BLaER1 treated with 17β-estradiol and CSF1 and Interleukin-3, amounts not matched to agents 10 nM and 100 nM (cell line): Measurements from ENCODE around the gene ABCG2.

Source experiments
- H3K27ac ChIP-seq, 11 experiments: shearing (Covaris generic); formaldehyde crosslinking; 2 replicates each; pipeline ENCODE4 v1.8.1; 2022
- H3K27me3 ChIP-seq, 11 experiments: shearing (Covaris generic); formaldehyde crosslinking; 2 replicates each; pipeline ENCODE4 v1.8.1; 2022
- H3K36me3 ChIP-seq, 11 experiments: shearing (Covaris generic); formaldehyde crosslinking; 2 replicates each; pipeline ENCODE4 v1.8.1; 2022
- H3K4me1 ChIP-seq, 10 experiments: shearing (Covaris generic); formaldehyde crosslinking; 2 replicates each; pipeline ENCODE4 v1.8.1; 2022
- H3K4me2 ChIP-seq, 11 experiments: shearing (Covaris generic); formaldehyde crosslinking; 2 replicates each; pipeline ENCODE4 v1.8.1; 2022
- H3K4me3 ChIP-seq, 10 experiments: shearing (Covaris generic); formaldehyde crosslinking; 2 replicates each; pipeline ENCODE4 v1.8.1; 2022
- H3K9ac ChIP-seq, 11 experiments: shearing (Covaris generic); formaldehyde crosslinking; 2 replicates each; pipeline ENCODE4 v1.8.1; 2022
- H3K9me3 ChIP-seq, 11 experiments: shearing (Covaris generic); formaldehyde crosslinking; replicated peaks in 1 of 11; 2 replicates each; pipeline ENCODE4 v1.8.1; 2022
- H4K20me1 ChIP-seq, 11 experiments: shearing (Covaris generic); formaldehyde crosslinking; 2 replicates each; pipeline ENCODE4 v1.8.1; 2022
- Cebpa-rat ChIP-seq, 11 experiments: shearing (Covaris generic); IDR thresholded peaks; 2 replicates each; pipeline ENCODE4 v1.8.1; 2022

ABCG2 gene

GRCh38 chr4:88148560-88148959, 9.9 kb downstream of the ABCG2 start:
- Histone ChIP-seq H3K4me3 (no peak overlapping the region), H3K27me3 (no peaks in the 10 kb centered on the region), H3K4me2 (no peak overlapping the region), H3K9ac (no peak overlapping the region), H3K27ac (no peak overlapping the region), H4K20me1 (no peaks in the 10 kb centered on the region), H3K4me1 (peaks cover 0 to 5% (median 0%) of the 10 kb centered on the region in 10 experiments; a peak in 2 of 20 replicates), H3K9me3 (no peaks in the 10 kb centered on the region), H3K36me3 (no peaks in the 10 kb centered on the region)
- TF ChIP-seq Cebpa-rat (IDR thresholded peaks at IDR 0.05) = no peak

DNA sequence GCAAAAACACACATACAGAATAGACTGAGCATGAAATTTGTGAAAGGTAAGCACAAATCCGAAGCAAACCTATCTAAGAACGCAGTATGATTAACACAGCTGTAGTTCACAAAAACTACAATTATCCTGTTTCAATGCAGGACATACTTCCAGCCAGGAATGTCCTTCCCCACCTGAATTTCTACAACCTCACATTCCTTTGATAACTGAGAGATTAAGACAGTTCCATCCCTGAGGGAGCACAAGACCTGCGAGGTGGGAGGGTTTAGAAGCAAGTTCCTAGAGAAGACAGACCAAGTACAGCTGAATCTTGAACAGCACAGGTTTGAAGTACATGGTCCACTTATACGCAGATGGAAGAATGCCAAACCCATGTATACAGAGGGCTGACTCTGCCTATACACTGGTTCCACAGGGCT, 10.6 kb downstream of the ABCG2 start:
- Histone ChIP-seq H3K36me3 (no peaks in the 10 kb centered on the region), H3K9ac (no peak overlapping the region), H3K27me3 (no peaks in the 10 kb centered on the region), H4K20me1 (no peaks in the 10 kb centered on the region), H3K27ac (no peak overlapping the region), H3K4me2 (no peak overlapping the region), H3K4me3 (no peak overlapping the region), H3K4me1 (peaks cover 0 to 5% (median 0%) of the 10 kb centered on the region in 10 experiments; a peak in 2 of 20 replicates), H3K9me3 (no peaks in the 10 kb centered on the region)
- no peak for TF ChIP-seq Cebpa-rat (IDR thresholded peaks at IDR 0.05)

DNA sequence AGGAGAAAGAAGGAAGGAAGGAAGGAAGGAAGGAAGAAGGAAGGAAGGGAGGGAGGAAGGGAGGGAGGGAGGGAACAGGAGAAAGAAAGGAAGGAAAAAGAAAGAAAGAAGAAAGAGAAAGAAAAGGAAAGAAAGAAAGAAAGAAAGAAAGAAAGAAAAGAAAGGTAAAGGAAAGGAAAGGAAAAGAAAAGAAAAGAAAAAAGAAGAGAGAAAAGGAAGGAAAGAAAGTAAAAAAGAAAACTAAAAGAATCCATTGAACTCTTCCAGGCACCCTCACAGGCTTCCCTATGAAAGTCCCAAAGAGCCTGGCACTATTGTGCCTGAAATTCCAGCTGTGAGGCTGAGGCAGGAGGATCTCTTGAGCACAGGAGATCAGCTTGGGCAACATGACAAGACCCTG, 11.5 kb downstream of the ABCG2 start:
- Histone ChIP-seq H3K4me2 (no peak overlapping the region), H3K4me3 (no peak overlapping the region), H3K36me3 (no peaks in the 10 kb centered on the region), H3K27me3 (no peaks in the 10 kb centered on the region), H3K9ac (no peak overlapping the region), H4K20me1 (no peaks in the 10 kb centered on the region), H3K4me1 (peaks cover 0 to 5% (median 0%) of the 10 kb centered on the region in 10 experiments; a peak in 2 of 20 replicates), H3K27ac (no peak overlapping the region), H3K9me3 (no peaks in the 10 kb centered on the region)
- TF ChIP-seq Cebpa-rat (IDR thresholded peaks at IDR 0.05) = no peak

DNA sequence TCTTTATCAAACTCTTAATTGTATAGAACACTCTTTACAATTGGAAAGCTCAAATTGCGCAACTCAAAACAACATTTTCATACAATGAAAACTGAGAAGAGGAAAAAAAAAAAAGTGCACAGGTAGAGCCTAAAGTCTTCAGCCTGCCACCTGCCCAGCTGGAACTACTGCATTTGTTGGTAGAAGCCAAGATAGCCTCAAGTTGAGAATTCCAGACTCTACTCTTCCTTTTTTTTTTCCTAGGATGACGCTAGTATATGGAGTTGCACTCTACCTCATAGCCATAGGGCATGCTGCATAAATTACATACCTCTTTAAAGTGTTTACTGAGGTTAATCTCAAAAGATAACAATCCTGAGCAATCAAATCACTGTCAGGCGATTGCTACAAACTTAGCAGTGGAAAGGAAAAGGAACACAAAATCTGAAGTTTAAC, 13.6 kb downstream of the ABCG2 start:
- H3K9me3 ChIP-seq = no peaks in the 10 kb centered on the region
- H4K20me1 ChIP-seq = no peaks in the 10 kb centered on the region
- H3K9ac ChIP-seq = no peak overlapping the region
- no peak overlapping the region for H3K4me2 ChIP-seq
- H3K4me3 ChIP-seq = no peak overlapping the region
- peak in 6 of 11 experiments; percentile 33 to 83 (median 56); a peak in 6 of 22 replicates for TF ChIP-seq Cebpa-rat (IDR thresholded peaks at IDR 0.05)
- H3K27me3 ChIP-seq = no peaks in the 10 kb centered on the region
- no peaks in the 10 kb centered on the region for H3K36me3 ChIP-seq
- H3K4me1 ChIP-seq = no peaks in the 10 kb centered on the region
- H3K27ac ChIP-seq = no peak overlapping the region

DNA sequence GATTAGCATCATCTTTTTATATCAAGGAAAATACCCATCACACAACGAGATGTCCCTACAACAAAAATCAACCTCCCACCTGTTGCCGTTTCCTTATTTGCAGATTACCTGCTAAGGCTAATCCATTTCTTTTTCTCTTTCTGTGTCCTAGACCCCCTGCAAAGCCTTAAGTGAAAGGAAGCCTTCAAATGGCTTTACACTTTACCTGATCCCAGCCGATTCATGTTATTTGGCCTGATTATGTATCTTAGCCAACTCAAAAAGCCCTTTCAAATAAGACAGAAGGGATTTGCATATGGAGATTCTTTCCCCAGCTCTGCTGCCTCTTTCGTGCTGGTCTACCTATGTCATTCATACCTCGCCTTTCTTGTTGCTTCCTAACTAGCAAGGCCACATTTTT, 14.4 kb downstream of the ABCG2 start:
- no peak for TF ChIP-seq Cebpa-rat (IDR thresholded peaks at IDR 0.05)
- no peaks in the 10 kb centered on the region for H3K9me3 ChIP-seq
- no peak overlapping the region for H3K27ac ChIP-seq
- no peaks in the 10 kb centered on the region for H3K4me1 ChIP-seq
- no peaks in the 10 kb centered on the region for H3K27me3 ChIP-seq
- H3K4me3 ChIP-seq = no peak overlapping the region
- no peaks in the 10 kb centered on the region for H3K36me3 ChIP-seq
- no peaks in the 10 kb centered on the region for H4K20me1 ChIP-seq
- no peak overlapping the region for H3K9ac ChIP-seq
- no peak overlapping the region for H3K4me2 ChIP-seq

GRCh38 chr4:88143504-88143903, 14.9 kb downstream of the ABCG2 start:
- Histone ChIP-seq H3K9me3 (no peaks in the 10 kb centered on the region), H3K4me1 (no peaks in the 10 kb centered on the region), H3K27ac (no peak overlapping the region), H3K36me3 (no peaks in the 10 kb centered on the region), H4K20me1 (no peaks in the 10 kb centered on the region), H3K9ac (no peak overlapping the region), H3K27me3 (no peaks in the 10 kb centered on the region), H3K4me3 (no peak overlapping the region), H3K4me2 (no peak overlapping the region)
- no peak for TF ChIP-seq Cebpa-rat (IDR thresholded peaks at IDR 0.05)

DNA sequence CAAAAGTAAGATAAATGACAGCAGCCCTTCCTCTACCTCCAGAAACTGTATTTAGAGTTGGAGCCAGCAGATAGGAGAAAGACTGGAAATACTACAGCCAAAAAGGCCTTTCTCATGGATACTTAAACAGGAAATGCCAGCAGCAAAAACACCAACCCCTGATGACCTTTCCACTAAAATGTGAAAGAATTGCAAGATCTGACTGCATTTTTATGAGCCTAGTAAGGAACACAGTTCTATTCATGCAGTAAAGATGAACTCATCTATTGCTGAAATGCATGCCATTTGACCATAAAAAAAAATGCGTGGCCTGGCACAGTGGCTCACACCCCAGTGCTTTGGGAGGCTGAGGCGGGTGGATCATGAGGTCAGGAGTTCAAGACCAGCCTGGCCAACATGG, 19.9 kb downstream of the ABCG2 start:
- H3K4me3 ChIP-seq = no peak overlapping the region
- H3K9me3 ChIP-seq = no peaks in the 10 kb centered on the region
- H3K36me3 ChIP-seq = no peaks in the 10 kb centered on the region
- no peak overlapping the region for H3K4me2 ChIP-seq
- H3K4me1 ChIP-seq = no peaks in the 10 kb centered on the region
- H4K20me1 ChIP-seq = no peaks in the 10 kb centered on the region
- no peaks in the 10 kb centered on the region for H3K27me3 ChIP-seq
- no peak overlapping the region for H3K9ac ChIP-seq
- H3K27ac ChIP-seq = no peak overlapping the region
- no peak for TF ChIP-seq Cebpa-rat (IDR thresholded peaks at IDR 0.05)

GRCh38 chr4:88137112-88137511, 21.3 kb downstream of the ABCG2 start:
- Histone ChIP-seq H3K4me2 (no peak overlapping the region), H3K27me3 (no peaks in the 10 kb centered on the region), H3K36me3 (no peaks in the 10 kb centered on the region), H4K20me1 (no peaks in the 10 kb centered on the region), H3K9ac (no peak overlapping the region), H3K27ac (no peak overlapping the region), H3K4me3 (no peak overlapping the region), H3K4me1 (no peaks in the 10 kb centered on the region), H3K9me3 (no peaks in the 10 kb centered on the region)
- TF ChIP-seq Cebpa-rat (IDR thresholded peaks at IDR 0.05) = no peak

GRCh38 chr4:88136249-88136648, 22.2 kb downstream of the ABCG2 start:
- Histone ChIP-seq H4K20me1 (no peaks in the 10 kb centered on the region), H3K27ac (no peak overlapping the region), H3K9ac (no peak overlapping the region), H3K4me3 (no peak overlapping the region), H3K4me1 (no peaks in the 10 kb centered on the region), H3K27me3 (no peaks in the 10 kb centered on the region), H3K9me3 (no peaks in the 10 kb centered on the region), H3K36me3 (no peaks in the 10 kb centered on the region), H3K4me2 (no peak overlapping the region)
- no peak for TF ChIP-seq Cebpa-rat (IDR thresholded peaks at IDR 0.05)

DNA sequence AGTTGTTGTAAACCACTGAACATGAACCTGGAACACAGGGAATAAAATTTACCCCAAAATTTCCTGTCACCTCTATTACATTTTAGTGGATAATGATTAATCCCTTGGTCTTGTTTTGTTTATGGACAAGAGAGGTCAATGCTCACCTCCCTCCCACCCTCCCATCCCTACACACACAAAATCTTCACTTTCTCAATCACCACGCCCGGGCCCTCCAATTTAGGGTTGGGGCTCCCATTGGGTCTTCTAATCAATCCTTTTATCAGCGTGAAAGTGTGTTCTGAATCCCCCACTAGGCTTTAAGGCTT, 23.1 kb downstream of the ABCG2 start:
- Histone ChIP-seq H3K36me3 (no peaks in the 10 kb centered on the region), H3K4me2 (no peak overlapping the region), H3K4me1 (peaks cover 0 to 8% (median 0%) of the 10 kb centered on the region in 10 experiments; a peak in 6 of 20 replicates), H3K27ac (no peak overlapping the region), H3K9me3 (peaks cover 0 to 4% (median 0%) of the 10 kb centered on the region in 11 experiments; a peak in 3 of 22 replicates), H3K4me3 (no peak overlapping the region), H3K27me3 (no peaks in the 10 kb centered on the region), H4K20me1 (no peaks in the 10 kb centered on the region), H3K9ac (no peak overlapping the region)
- no peak for TF ChIP-seq Cebpa-rat (IDR thresholded peaks at IDR 0.05)
